HG03045 (cell line): ENCODE measurements around the gene DPEP2NB.

ENCODE experiments used
- ATAC-seq: cut with Tn5 transposase; IDR thresholded peaks from one replicate; pipeline ENCODE4 v1.9.1; 2021; ENCODE audit warnings: mild to moderate bottlenecking, moderate library complexity; ENCODE audit not compliant: unreplicated experiment

The DPEP2NB gene

DNA sequence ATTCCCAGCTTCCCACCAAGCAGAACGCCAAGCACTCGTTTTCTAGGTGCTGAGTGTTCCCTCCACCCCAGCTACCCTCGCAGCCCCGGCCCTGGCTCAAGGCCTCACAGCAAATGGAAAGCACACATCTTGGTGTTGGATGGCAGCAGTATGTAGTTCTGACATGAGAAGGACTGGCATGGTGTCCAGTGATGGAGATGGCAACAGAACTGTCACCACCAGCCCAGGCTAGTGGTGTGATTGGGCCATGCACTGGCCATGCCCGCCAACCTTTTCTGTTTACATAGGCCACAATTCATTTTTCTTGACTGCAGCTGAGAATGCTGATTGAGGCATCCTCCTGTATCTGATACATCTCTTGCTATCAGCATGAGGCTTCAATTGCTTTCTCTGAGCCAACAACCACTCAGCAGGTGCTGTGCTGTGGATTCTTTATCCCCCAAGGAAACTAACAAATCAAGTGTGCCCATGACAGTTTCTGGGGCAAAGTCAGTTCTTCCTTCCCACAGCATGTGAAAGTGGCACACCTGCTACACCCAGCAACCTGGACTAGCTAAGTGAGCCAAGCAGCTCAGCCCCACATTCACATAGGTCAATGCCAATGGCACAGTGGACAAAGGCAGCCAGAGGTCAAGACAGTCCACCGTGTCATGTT is 51.1 kb downstream of the DPEP2NB start:
- no peak for ATAC-seq

DNA sequence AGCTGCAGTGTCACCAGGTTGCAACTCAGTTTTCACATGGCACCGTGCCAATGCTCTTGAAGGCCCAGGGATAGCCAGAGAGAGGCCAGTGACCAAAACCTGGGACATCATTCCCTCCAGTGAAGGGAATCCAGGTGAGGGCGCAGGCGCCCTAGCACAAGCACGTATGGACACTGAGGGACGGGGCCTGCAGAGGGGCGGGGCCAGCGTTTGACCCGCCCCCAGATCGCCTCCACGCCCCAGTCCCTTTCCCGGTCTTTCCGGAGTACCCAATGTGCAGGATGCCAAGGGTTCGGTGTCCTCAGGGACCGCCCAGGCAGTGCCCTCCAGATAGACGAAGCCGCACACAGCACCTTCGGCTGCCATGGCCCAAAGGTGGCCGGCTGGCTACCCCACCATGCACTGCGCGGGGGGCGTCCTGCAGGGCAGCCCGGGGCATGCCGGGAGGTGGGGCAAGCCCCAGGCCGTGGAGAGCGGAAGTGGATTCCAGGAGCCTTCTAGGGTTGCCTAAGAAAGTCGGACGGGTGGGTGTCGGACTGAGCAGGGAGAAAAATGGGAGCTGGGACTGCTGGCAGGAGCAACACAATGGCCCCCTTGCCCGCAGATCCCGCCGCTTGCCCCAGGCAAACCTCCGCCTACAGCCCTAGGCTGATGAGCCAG is 51.9 kb downstream of the DPEP2NB start:
- no peak for ATAC-seq
